IMR-90 (cell line): ENCODE measurements around the gene REPIN1. TPM values are rescaled to one million over a fixed set of nuclear protein-coding genes. Genes with fewer than 3 reads are reported as not detected.

Experiments
- ATAC-seq: fragments of 200-7000 bp; cut with Tn5 transposase; 2 replicates; pipeline ENCODE4 v1.9.1; 2020; ENCODE audit warnings: low read depth, mild to moderate bottlenecking, moderate library complexity
- BruUV-seq: library from RNA; stranded (reverse); fragments of 400-500 nt; replicated peaks from 2 replicates; lab custom pipeline; 2021; lab: Mats Ljungman, UMichigan
- CTCF ChIA-PET: fragments of 300-600 bp; formaldehyde crosslinking; extraction: SDS; loops from one replicate; lab custom pipeline; 2021; ENCODE audit warnings: antibody characterized with exemption; lab: Yijun Ruan, JAX
- POLR2A ChIA-PET: fragments of 300-600 bp; sonication (Branson Sonifier 250); formaldehyde crosslinking; loops from one replicate; lab custom pipeline; 2022; ENCODE audit warnings: antibody characterized with exemption; ENCODE audit not compliant: unreplicated experiment; lab: Charles Lee
- DNase-seq: peaks from one replicate; pipeline ENCODE4 v3.0.0; 2013
- H2AFZ ChIP-seq: replicated peaks from 2 replicates; pipeline ENCODE3; 2013; ENCODE audit warnings: low read length, mild to moderate bottlenecking; ENCODE audit not compliant: poor library complexity
- H2AK5ac ChIP-seq: 2 replicates; pipeline ENCODE4 v1.6.1; 2013; ENCODE audit warnings: low read depth, low read length, inconsistent platforms
- H2AK9ac ChIP-seq: replicated peaks from 2 replicates; pipeline ENCODE3; 2013; ENCODE audit warnings: mild to moderate bottlenecking, low read depth, low read length, moderate library complexity; ENCODE audit not compliant: poor library complexity
- H2BK120ac ChIP-seq: 2 replicates; pipeline ENCODE4 v1.6.1; 2013; ENCODE audit warnings: low read depth, low read length, inconsistent platforms
- H2BK15ac ChIP-seq: 3 replicates; pipeline ENCODE4 v1.6.1; 2013; ENCODE audit warnings: low read depth, low read length, inconsistent platforms
- H2BK20ac ChIP-seq: 2 replicates; pipeline ENCODE4 v1.6.1; 2013; ENCODE audit warnings: low read depth, mild to moderate bottlenecking, inconsistent platforms, low read length, moderate library complexity
- H2BK5ac ChIP-seq: 2 replicates; pipeline ENCODE4 v1.6.1; 2013; ENCODE audit warnings: mild to moderate bottlenecking, low read depth, low read length, inconsistent platforms; ENCODE audit not compliant: poor library complexity, severe bottlenecking
- H3K14ac ChIP-seq: replicated peaks from 2 replicates; pipeline ENCODE4 v1.6.1; 2013; ENCODE audit warnings: low read depth, low read length, inconsistent platforms
- H3K18ac ChIP-seq: 2 replicates; pipeline ENCODE4 v1.6.1; 2013; ENCODE audit warnings: low read depth, low read length, control low read depth
- H3K23ac ChIP-seq: 2 replicates; pipeline ENCODE4 v1.6.1; 2013; ENCODE audit warnings: low read depth, low read length, inconsistent platforms
- H3K27ac ChIP-seq: 2 replicates; pipeline ENCODE4 v1.5.1; 2013; ENCODE audit warnings: mild to moderate bottlenecking, control low read depth, low read length; ENCODE audit not compliant: insufficient read depth
- H3K27me3 ChIP-seq: 2 replicates; pipeline ENCODE4 v1.6.1; 2013; ENCODE audit warnings: low read length; ENCODE audit not compliant: control insufficient read depth, insufficient read depth
- H3K36me3 ChIP-seq: 2 replicates; pipeline ENCODE4 v1.6.1; 2013; ENCODE audit warnings: low read length, mixed read lengths; ENCODE audit not compliant: control insufficient read depth, insufficient read depth
- H3K4ac ChIP-seq: 2 replicates; pipeline ENCODE4 v1.6.1; 2013; ENCODE audit warnings: low read depth, low read length, inconsistent platforms
- H3K4me1 ChIP-seq: 2 replicates; pipeline ENCODE4 v1.6.1; 2013; ENCODE audit warnings: low read length, mixed read lengths; ENCODE audit not compliant: control insufficient read depth, insufficient read depth
- H3K4me2 ChIP-seq: 2 replicates; pipeline ENCODE4 v1.6.1; 2013; ENCODE audit warnings: low read depth, mild to moderate bottlenecking, control low read depth, low read length, moderate library complexity
- H3K4me3 ChIP-seq: 2 replicates; pipeline ENCODE4 v1.5.1; 2013; ENCODE audit warnings: low read depth, mild to moderate bottlenecking, control low read depth, low read length, moderate library complexity; ENCODE audit not compliant: insufficient read depth
- H3K56ac ChIP-seq: 2 replicates; pipeline ENCODE4 v1.6.1; 2013; ENCODE audit warnings: low read length, inconsistent platforms; ENCODE audit not compliant: insufficient read depth; ENCODE audit errors: extremely low read depth
- H3K79me1 ChIP-seq, 2 experiments: 2 replicates each; pipeline ENCODE4 v1.6.1; 2013; ENCODE audit warnings: low read length in 2 of 2, inconsistent platforms in 1 of 2, low read depth in 1 of 2
- H3K9ac ChIP-seq: 2 replicates; pipeline ENCODE4 v1.6.1; 2013; ENCODE audit warnings: low read depth, low read length, control low read depth
- H3K9me1 ChIP-seq: 2 replicates; pipeline ENCODE4 v1.6.1; 2013; ENCODE audit warnings: low read length, inconsistent platforms; ENCODE audit not compliant: insufficient read depth
- H3K9me3 ChIP-seq: 2 replicates; pipeline ENCODE4 v1.6.1; 2013; ENCODE audit warnings: low read length; ENCODE audit not compliant: control insufficient read depth, insufficient read depth
- H4K20me1 ChIP-seq: 2 replicates; pipeline ENCODE4 v1.6.1; 2013; ENCODE audit warnings: low read length, inconsistent platforms; ENCODE audit not compliant: insufficient read depth
- H4K5ac ChIP-seq: 2 replicates; pipeline ENCODE4 v1.6.1; 2013; ENCODE audit warnings: mild to moderate bottlenecking, low read depth, low read length, control low read depth
- H4K8ac ChIP-seq, 2 experiments: 2 replicates each; pipeline ENCODE4 v1.6.1; 2013; ENCODE audit warnings: low read depth in 2 of 2, low read length in 2 of 2, control low read depth in 1 of 2, inconsistent platforms in 1 of 2
- H4K91ac ChIP-seq: 2 replicates; pipeline ENCODE4 v1.6.1; 2013; ENCODE audit warnings: low read depth, low read length, inconsistent platforms; ENCODE audit not compliant: insufficient read depth
- CEBPB ChIP-seq: IDR thresholded peaks from 2 replicates; pipeline ENCODE4 v1.6.1; 2012; ENCODE audit warnings: low read depth, low read length, improper control_type of control experiment
- WGBS, 2 experiments: methylation state at CpG; one replicate each; pipeline versions ENCODE4 v1.1.5 to v1.1.7; 2013; ENCODE audit warnings: missing lambda C conversion rate in 2 of 2; ENCODE audit not compliant: insufficient read length in 1 of 2; ENCODE audit errors: extremely low coverage in 2 of 2; 5-methylcytosine and 5-hydroxymethylcytosine counted together
- dilution Hi-C: fragments of 300-500 bp; cut with HindIII; formaldehyde crosslinking; loops from one replicate; pipeline ENCODE4 v1.14.3; 2018; ENCODE audit warnings: low sequenced_read_pairs; ENCODE audit not compliant: unreplicated experiment
- in situ Hi-C: fragments of 300-500 bp; cut with MboI; formaldehyde crosslinking; loops from 3 replicates; pipeline ENCODE4 v1.14.3; 2019; ENCODE audit warnings: low sequenced_read_pairs, inconsistent platforms, mixed read lengths
- intact Hi-C: fragments of 100-400 bp; cut with micrococcal nuclease; formaldehyde crosslinking; loops from 2 replicates; pipeline ENCODE4 v1.10.0; 2022
- polyA plus RNA-seq, 3 experiments: library from polyadenylated mRNA; depleted of rRNA; stranded (reverse); fragments of >200 nt; gene quantifications; 2 replicates each; pipeline ENCODE4 v1.2.3, GENCODE V29; 2012; ENCODE audit warnings: low replicate concordance in 1 of 3
- total RNA-seq: library from RNA; depleted of rRNA; stranded (reverse); fragments of >200 nt; gene quantifications from 2 replicates; pipeline ENCODE4 v1.2.3, GENCODE V29; 2012

REPIN1 gene
- total and polyA plus RNA-seq, 2 of the 4 experiments (the other 2 are of a cell fraction) = 19.4 to 50.6 TPM

GRCh38 chr7:150374026-150374425 is 5.4 kb downstream of the REPIN1 start:
- CTCF ChIA-PET = no interaction called here

More at GRCh38 chr7:150374026-150374425, 5.4 kb downstream of the REPIN1 start:
- 100% methylated on average over 2 of the region's 4 CpGs; no CpG with 5 or more reads in 1 of the 2 experiments for WGBS, 2 experiments
- Histone ChIP-seq H2AFZ (no peak overlapping the region), H2BK5ac (no peak overlapping the region), H2BK15ac (no peak overlapping the region), H3K9me1 (peaks cover 2% of the 10 kb centered on the region; the same call in 1 of the 2 replicates), H3K79me1 (peaks cover 21 to 46% of the 10 kb centered on the region in 2 experiments; a peak in 3 of 4 replicates), H2AK5ac (no peak overlapping the region), H3K36me3 (peaks cover 38% of the 10 kb centered on the region), H4K20me1 (peaks cover 9% of the 10 kb centered on the region), H3K4me2 (no peak overlapping the region), H2AK9ac (no peak overlapping the region), H2BK120ac (no peak overlapping the region), H4K5ac (no peak overlapping the region), H3K27ac (no peak overlapping the region), H3K9me3 (no peaks in the 10 kb centered on the region), H3K4ac (no peak overlapping the region), H3K23ac (no peak overlapping the region), H4K91ac (no peak overlapping the region), H3K56ac (no peak overlapping the region), H4K8ac (no peak overlapping the region), H2BK20ac (no peak overlapping the region), H3K18ac (no peak overlapping the region), H3K4me3 (no peak overlapping the region), H3K9ac (no peak overlapping the region), H3K4me1 (peaks cover 22% of the 10 kb centered on the region), H3K27me3 (no peaks in the 10 kb centered on the region), H3K14ac (no peak overlapping the region)
- POLR2A ChIA-PET = no interaction called here
- no TSS peak for BruUV-seq
- ATAC-seq = no peak
- dilution Hi-C loops = no loop called here
- no peak for TF ChIP-seq CEBPB
- no peak for DNase-seq
- intact Hi-C loops = no loop called here
- in situ Hi-C loops = no loop called here
